AG09319 (cell line): ENCODE results near the gene FNDC3B.
"Not testable (repeated sequence)": the region's sequence is repeated elsewhere in the genome, so short reads cannot be mapped to it uniquely, and the experiment has no call there.

ENCODE experiments used
- DNase-seq: peaks from one replicate; pipeline ENCODE4 v3.0.0-alpha.2; 2010; ENCODE audit warnings: low read depth; ENCODE audit errors: extremely low read depth
- TF ChIP-seq, protein P1 (sequence below): IDR thresholded peaks from 2 replicates; pipeline ENCODE4 v1.5.1; 2011; ENCODE audit warnings: low read depth, mild to moderate bottlenecking, inconsistent platforms, low read length, moderate library complexity

Gene FNDC3B

GRCh38 chr3:172241405-172241804 is 202.0 kb downstream of the FNDC3B start:
- no peak for DNase-seq
- TF ChIP-seq, protein P1, sequence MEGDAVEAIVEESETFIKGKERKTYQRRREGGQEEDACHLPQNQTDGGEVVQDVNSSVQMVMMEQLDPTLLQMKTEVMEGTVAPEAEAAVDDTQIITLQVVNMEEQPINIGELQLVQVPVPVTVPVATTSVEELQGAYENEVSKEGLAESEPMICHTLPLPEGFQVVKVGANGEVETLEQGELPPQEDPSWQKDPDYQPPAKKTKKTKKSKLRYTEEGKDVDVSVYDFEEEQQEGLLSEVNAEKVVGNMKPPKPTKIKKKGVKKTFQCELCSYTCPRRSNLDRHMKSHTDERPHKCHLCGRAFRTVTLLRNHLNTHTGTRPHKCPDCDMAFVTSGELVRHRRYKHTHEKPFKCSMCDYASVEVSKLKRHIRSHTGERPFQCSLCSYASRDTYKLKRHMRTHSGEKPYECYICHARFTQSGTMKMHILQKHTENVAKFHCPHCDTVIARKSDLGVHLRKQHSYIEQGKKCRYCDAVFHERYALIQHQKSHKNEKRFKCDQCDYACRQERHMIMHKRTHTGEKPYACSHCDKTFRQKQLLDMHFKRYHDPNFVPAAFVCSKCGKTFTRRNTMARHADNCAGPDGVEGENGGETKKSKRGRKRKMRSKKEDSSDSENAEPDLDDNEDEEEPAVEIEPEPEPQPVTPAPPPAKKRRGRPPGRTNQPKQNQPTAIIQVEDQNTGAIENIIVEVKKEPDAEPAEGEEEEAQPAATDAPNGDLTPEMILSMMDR = no peak

DNA sequence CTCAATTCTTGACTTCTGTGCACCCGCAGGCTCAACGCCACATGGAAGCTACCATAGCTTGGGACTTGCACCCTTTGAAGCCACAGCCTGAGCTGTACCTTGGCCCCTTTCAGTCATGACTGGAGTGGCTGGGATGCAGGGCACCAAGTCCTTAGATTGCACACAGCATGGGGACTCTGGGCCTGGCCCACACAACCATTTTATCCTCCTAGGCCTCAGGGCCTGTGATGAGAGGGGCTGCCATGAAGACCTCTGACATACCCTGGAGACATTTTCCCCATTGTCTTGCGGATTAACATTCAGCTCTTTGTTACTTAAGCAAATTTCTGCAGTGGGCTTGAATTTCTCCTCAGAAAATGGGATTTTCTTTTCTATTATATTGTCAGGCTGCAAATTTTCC is 203.1 kb downstream of the FNDC3B start:
- not testable (repeated sequence) for DNase-seq

DNA sequence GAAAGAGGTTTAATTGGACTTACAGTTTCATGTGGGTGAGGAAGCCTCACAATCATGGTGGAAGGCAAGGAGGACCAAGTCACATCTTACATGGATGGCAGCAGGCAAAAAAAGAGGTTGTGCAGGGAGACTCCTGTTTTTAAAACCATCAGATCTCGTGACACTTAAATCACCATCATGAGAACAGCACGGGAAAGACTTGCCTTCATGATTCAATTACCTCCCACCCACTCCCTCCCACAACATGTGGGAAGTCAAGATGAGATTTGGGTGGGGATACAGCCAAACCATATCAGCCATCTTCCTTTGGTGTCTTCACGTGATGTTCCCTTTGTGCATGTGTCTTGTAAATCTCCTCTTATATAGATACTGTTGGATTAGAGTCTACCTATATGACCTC is 204.0 kb downstream of the FNDC3B start:
- DNase-seq = not testable (repeated sequence)

DNA sequence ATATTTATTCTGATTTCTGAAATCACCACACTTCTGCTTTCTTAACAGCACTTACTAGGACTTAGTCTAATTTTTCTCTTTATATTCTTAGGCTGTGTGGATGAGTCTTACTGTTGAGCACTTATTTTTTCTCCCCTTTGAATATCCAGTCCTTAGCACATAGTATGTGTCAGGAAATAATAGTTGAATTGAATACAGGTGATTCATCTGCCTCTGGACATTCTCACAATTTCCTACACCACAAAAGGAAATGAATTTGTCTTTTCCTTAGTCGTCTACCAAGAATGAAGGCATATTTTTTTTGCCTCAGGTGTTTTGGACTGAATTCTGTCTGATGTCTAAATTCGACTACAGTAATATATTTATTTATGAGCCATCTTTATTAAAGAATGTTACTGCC is 204.6 kb downstream of the FNDC3B start:
- TF ChIP-seq, protein P1 = no peak
- DNase-seq = no peak

- no peak for DNase-seq
- TF ChIP-seq, protein P1 = no peak
Observed at GRCh38 chr3:172245241-172245640, 205.9 kb downstream of the FNDC3B start.

- TF ChIP-seq, protein P1 = no peak
- DNase-seq = no peak
Observed at GRCh38 chr3:172246107-172246844, 206.9 kb downstream of the FNDC3B start.

DNA sequence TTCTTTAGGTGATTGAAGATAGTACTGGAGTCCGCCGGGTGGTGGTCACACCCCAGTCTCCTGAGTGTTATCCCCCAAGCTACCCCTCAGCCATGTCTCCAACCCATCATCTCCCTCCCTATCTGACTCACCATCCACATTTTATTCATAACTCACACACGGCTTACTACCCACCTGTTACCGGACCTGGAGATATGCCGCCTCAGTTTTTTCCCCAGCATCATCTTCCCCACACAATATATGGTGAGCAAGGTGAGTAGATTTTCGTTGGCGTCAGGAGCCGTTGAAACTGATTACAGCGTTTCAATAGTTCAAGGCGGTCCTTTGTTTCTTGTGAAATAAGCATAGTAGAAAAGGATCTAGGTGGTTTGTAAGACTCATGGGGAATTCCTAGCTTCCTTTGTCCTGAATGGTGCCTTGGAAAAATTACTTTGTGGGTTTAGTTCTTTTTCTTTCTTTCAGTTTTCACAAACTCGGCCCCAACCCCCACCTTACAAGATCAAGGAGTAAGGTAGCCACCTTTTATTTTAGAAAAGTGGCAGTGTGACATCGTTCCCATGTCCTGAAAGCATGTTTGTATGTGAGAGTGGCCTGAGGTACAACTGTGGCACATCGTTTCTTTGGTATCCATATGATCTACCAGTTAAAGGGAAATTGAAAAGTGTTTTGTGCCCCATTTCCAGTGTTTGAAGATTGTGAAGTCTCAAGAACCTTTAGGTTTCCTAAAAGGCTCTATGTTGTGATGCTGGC is 208.3 kb downstream of the FNDC3B start:
- TF ChIP-seq, protein P1 = no peak
- DNase-seq = no peak

DNA sequence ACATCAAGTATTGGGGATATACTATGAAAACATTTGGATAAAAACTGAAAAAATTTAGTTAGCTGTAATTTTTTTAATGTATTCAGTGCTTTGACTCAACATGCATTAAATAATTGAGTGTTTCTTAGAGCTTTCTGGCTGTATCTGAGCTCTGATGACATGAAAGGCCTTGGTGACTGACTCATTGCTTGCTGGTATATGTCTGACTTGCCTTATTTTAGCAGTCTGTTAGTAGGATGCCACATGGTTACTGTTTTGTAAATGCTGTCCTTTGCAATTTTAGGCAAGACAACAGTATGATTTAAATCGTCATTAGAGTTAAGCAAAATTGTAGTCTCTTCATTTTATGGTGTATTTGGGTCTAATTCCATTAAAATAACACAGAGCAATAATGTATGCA is 209.7 kb downstream of the FNDC3B start:
- no peak for DNase-seq
- TF ChIP-seq, protein P1 = no peak
